Endothelial cell of umbilical vein (primary cell): ENCODE data around the gene CASP9.

ENCODE experiments used
- EZH2 ChIP-seq: IDR thresholded peaks from 2 replicates; pipeline ENCODE4 v1.6.1; 2012; ENCODE audit warnings: borderline replicate concordance, low read depth, mild to moderate bottlenecking, moderate library complexity, low read length, inconsistent platforms; ENCODE audit not compliant: severe bottlenecking
- POLR2A ChIP-seq: IDR thresholded peaks from 2 replicates; pipeline ENCODE4 v1.6.1; 2012; ENCODE audit warnings: low read depth, mild to moderate bottlenecking, control low read depth, low read length
- POLR2AphosphoS5 ChIP-seq: IDR thresholded peaks from 2 replicates; pipeline ENCODE4 v1.6.1; 2012; ENCODE audit warnings: low read depth, mild to moderate bottlenecking, control low read depth, low read length, moderate library complexity; ENCODE audit not compliant: insufficient read depth
- TF ChIP-seq, protein P1 (sequence below), 2 donors: IDR thresholded peaks; 1 replicate in 1 of 2; 2 replicates in 1 of 2; pipeline ENCODE4 v1.5.1; 2011; ENCODE audit warnings: low read length in 2 of 2, mild to moderate bottlenecking in 2 of 2, moderate library complexity in 2 of 2, control low read depth in 1 of 2, inconsistent platforms in 1 of 2, low read depth in 1 of 2; ENCODE audit not compliant: insufficient read depth in 1 of 2; ENCODE audit errors: extremely low read depth in 1 of 2
- TF ChIP-seq, protein P2 (sequence below): IDR thresholded peaks from 2 replicates; pipeline ENCODE4 v1.6.1; 2011; ENCODE audit not compliant: insufficient read depth, insufficient read length

DNA sequence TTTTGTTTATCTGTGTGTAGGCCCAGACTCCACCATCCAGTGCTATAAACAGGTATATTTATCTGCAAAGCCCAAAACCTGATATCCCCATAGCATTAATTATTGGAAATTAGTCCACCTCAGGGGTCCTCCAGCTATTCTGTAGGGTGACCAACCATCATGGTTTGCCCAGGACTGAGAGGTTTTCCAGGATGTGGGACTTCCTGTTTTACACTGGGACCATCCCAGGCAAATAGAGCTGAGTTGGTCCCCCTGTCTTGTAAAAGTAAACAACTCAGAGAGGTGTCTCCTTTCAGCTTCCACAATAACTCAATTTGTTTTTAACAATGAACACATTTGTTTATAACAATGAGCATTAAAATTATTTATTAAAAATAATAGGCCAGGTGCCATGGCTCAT lies 55.9 kb downstream of the CASP9 start:
- TF ChIP-seq, protein P1, sequence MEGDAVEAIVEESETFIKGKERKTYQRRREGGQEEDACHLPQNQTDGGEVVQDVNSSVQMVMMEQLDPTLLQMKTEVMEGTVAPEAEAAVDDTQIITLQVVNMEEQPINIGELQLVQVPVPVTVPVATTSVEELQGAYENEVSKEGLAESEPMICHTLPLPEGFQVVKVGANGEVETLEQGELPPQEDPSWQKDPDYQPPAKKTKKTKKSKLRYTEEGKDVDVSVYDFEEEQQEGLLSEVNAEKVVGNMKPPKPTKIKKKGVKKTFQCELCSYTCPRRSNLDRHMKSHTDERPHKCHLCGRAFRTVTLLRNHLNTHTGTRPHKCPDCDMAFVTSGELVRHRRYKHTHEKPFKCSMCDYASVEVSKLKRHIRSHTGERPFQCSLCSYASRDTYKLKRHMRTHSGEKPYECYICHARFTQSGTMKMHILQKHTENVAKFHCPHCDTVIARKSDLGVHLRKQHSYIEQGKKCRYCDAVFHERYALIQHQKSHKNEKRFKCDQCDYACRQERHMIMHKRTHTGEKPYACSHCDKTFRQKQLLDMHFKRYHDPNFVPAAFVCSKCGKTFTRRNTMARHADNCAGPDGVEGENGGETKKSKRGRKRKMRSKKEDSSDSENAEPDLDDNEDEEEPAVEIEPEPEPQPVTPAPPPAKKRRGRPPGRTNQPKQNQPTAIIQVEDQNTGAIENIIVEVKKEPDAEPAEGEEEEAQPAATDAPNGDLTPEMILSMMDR (IDR thresholded peaks at IDR 0.05; ENCODE audit: extremely low read depth in 1 of 2, insufficient read depth in 1 of 2, low read depth in 1 of 2, low read length in 2 of 2): no peak
- no peak for TF ChIP-seq POLR2A
- no peak for TF ChIP-seq EZH2
- no peak for TF ChIP-seq POLR2AphosphoS5
- TF ChIP-seq, protein P2, sequence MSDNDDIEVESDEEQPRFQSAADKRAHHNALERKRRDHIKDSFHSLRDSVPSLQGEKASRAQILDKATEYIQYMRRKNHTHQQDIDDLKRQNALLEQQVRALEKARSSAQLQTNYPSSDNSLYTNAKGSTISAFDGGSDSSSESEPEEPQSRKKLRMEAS: no peak
